Tibial nerve (tissue), 4 donors: ENCODE data around the gene CISTR.

Experiments used
- CTCF ChIP-seq, 5 experiments: fragments of 200-600 bp in 3 of 5; fragments of 450-650 bp in 2 of 5; sonication (generic) in 3 of 5; IDR thresholded peaks; one replicate each; pipeline ENCODE4 v1.5.1; 2016 to 2019; ENCODE audit warnings: antibody characterized with exemption in 5 of 5, mild to moderate bottlenecking in 3 of 5, moderate library complexity in 2 of 5
- EP300 ChIP-seq, 2 donors: sonication (generic); formaldehyde crosslinking; IDR thresholded peaks; one replicate each; pipeline ENCODE4 v1.6.1; 2017; ENCODE audit warnings: antibody characterized with exemption in 2 of 2, mild to moderate bottlenecking in 1 of 2
- POLR2A ChIP-seq, 2 donors: fragments of 450-650 bp; IDR thresholded peaks; one replicate each; pipeline ENCODE4 v1.6.1; 2017; ENCODE audit warnings: antibody characterized with exemption in 2 of 2, mild to moderate bottlenecking in 2 of 2, moderate library complexity in 2 of 2

- TF ChIP-seq CTCF (IDR thresholded peaks at IDR 0.05), result no peak
- no peak for TF ChIP-seq POLR2A (IDR thresholded peaks at IDR 0.05)
- TF ChIP-seq EP300 (IDR thresholded peaks at IDR 0.05), result no peak
These were observed 29.2 kb downstream of the CISTR start for GRCh38 chr12:53722450-53723041.
